K562 (cell line): ENCODE data around the gene P2RX5. TPM values are rescaled to one million over a fixed set of nuclear protein-coding genes. Genes with fewer than 3 reads are reported as not detected.

Experiments used
- ATAC-seq: fragments of 200-7000 bp; cut with Tn5 transposase; 3 replicates; pipeline ENCODE4 v1.9.1; 2020; ENCODE audit warnings: moderate library complexity
- BruUV-seq: library from RNA; stranded (reverse); fragments of 400-500 nt; replicated peaks from 2 replicates; lab custom pipeline; 2021; lab: Mats Ljungman, UMichigan
- CTCF ChIA-PET: fragments of 300-600 bp; formaldehyde crosslinking; extraction: SDS; loops from one replicate; lab custom pipeline; 2021; ENCODE audit warnings: low intra/inter-chr PET ratio; lab: Yijun Ruan, JAX
- POLR2A ChIA-PET: fragments of 300-600, 350-650 bp; sonication (Branson Sonifier 250); formaldehyde crosslinking; extraction: SDS; loops from one replicate; lab custom pipeline; 2021; ENCODE audit warnings: antibody characterized with exemption, inconsistent platforms; lab: Yijun Ruan, JAX
- DNase-seq, 4 experiments: peaks; one replicate each; pipeline versions ENCODE4 v3.0.0 to v3.0.0-alpha.2; 2011 to 2018; ENCODE audit warnings: low spot score in 3 of 4, mixed read lengths in 3 of 4; ENCODE audit errors: extremely low read depth in 1 of 4
- FAIRE-seq: peaks from 2 replicates; lab custom pipeline; 2011; peaks lifted over from hg19 to GRCh38; lab: Jason Lieb, UNC
- H2AFZ ChIP-seq: 2 replicates; pipeline ENCODE4 v1.6.0; 2011; ENCODE audit warnings: low read depth, low read length, control low read depth, inconsistent platforms
- H3K27ac ChIP-seq: fragments of 200-600 bp; 3 replicates; pipeline ENCODE4 v1.8.0; 2011; ENCODE audit warnings: low read depth, mild to moderate bottlenecking, control low read depth, inconsistent platforms, low read length, moderate library complexity, mixed read lengths; ENCODE audit errors: extremely low read depth
- H3K27me3 ChIP-seq, 2 experiments: fragments of 300-600 bp in 1 of 2; 2 replicates in 1 of 2; 3 replicates in 1 of 2; pipeline versions ENCODE4 v1.6.0 to v1.8.0; 2011; ENCODE audit warnings: inconsistent platforms in 2 of 2, low read length in 2 of 2, mild to moderate bottlenecking in 1 of 2, mixed read lengths in 1 of 2, moderate library complexity in 1 of 2; ENCODE audit not compliant: control insufficient read depth in 2 of 2, insufficient read depth in 2 of 2
- H3K36me3 ChIP-seq: fragments of 300-600 bp; 3 replicates; pipeline ENCODE4 v1.8.0; 2011; ENCODE audit warnings: mild to moderate bottlenecking, low read length, inconsistent platforms; ENCODE audit not compliant: control insufficient read depth, insufficient read depth
- H3K4me1 ChIP-seq, 2 experiments: fragments of 200-600 bp in 1 of 2; replicated peaks in 1 of 2; 2 replicates in 1 of 2; 3 replicates in 1 of 2; pipeline versions ENCODE4 v1.5.1 to v1.8.0; 2011; ENCODE audit warnings: inconsistent platforms in 2 of 2, low read length in 2 of 2, mild to moderate bottlenecking in 1 of 2, mixed read lengths in 1 of 2, moderate library complexity in 1 of 2; ENCODE audit not compliant: control insufficient read depth in 2 of 2, insufficient read depth in 2 of 2
- H3K4me2 ChIP-seq: 2 replicates; pipeline ENCODE4 v1.6.1; 2011; ENCODE audit warnings: low read length, control low read depth, inconsistent platforms, mixed read lengths; ENCODE audit not compliant: insufficient read depth
- H3K4me3 ChIP-seq: fragments of 200-600 bp; sonication (generic), shearing (Covaris generic); 2 replicates; pipeline ENCODE4 v1.5.1; 2016; ENCODE audit warnings: control low read depth, inconsistent platforms
- H3K79me2 ChIP-seq: fragments of 200-600 bp; 3 replicates; pipeline ENCODE4 v1.8.0; 2011; ENCODE audit warnings: low read length, inconsistent platforms; ENCODE audit not compliant: control insufficient read depth, insufficient read depth
- H3K9ac ChIP-seq, 2 experiments: 2 replicates each; pipeline versions ENCODE4 v1.6.0 to v1.6.1; 2011; ENCODE audit warnings: low read depth in 2 of 2, low read length in 2 of 2, control low read depth in 1 of 2, inconsistent platforms in 1 of 2, mild to moderate bottlenecking in 1 of 2, mixed read lengths in 1 of 2; ENCODE audit not compliant: insufficient read depth in 1 of 2
- H3K9me1 ChIP-seq: one replicate; pipeline ENCODE4 v1.6.0; 2011; ENCODE audit warnings: inconsistent platforms, mild to moderate bottlenecking, low read length, moderate library complexity; ENCODE audit not compliant: control insufficient read depth, insufficient read depth
- H3K9me3 ChIP-seq: replicated peaks from 2 replicates; pipeline ENCODE4 v1.5.1; 2011; ENCODE audit warnings: low read depth, low read length, inconsistent platforms; ENCODE audit not compliant: control insufficient read depth, insufficient read depth
- H4K20me1 ChIP-seq: replicated peaks from 2 replicates; pipeline ENCODE4 v1.6.1; 2011; ENCODE audit warnings: low read length, inconsistent platforms, mixed read lengths; ENCODE audit not compliant: control insufficient read depth, insufficient read depth
- MYNN ChIP-seq, 2 experiments: sonication (generic); formaldehyde crosslinking in 1 of 2; IDR thresholded peaks; 2 replicates each; pipeline versions ENCODE4 v1.5.0 to v1.6.1; 2016 to 2020; ENCODE audit warnings: antibody characterized with exemption in 1 of 2, missing genetic modification reagents in 1 of 2
- ZFP36 ChIP-seq: fragments of 150-350 bp; IDR thresholded peaks from 2 replicates; pipeline ENCODE4 v1.6.1; 2018; ENCODE audit warnings: low read length, low read depth; ENCODE audit not compliant: partially characterized antibody
- ZNF263 ChIP-seq: sonication (generic); formaldehyde crosslinking; IDR thresholded peaks from 2 replicates; pipeline ENCODE4 v1.8.0; 2022; ENCODE audit warnings: mild to moderate bottlenecking, missing genetic modification reagents, borderline replicate concordance
- WGBS: fragments of 100-300 bp; shearing (Covaris generic); methylation state at CpG from one replicate; pipeline ENCODE4 v1.1.6; 2016; ENCODE audit warnings: low coverage, mixed read lengths; ENCODE audit not compliant: insufficient coverage; ENCODE audit errors: missing lambda C conversion rate; 5-methylcytosine and 5-hydroxymethylcytosine counted together
- in situ Hi-C: fragments of 300-500 bp; cut with MboI; formaldehyde crosslinking; loops from 4 replicates; pipeline ENCODE4 v1.15.0; 2018; ENCODE audit warnings: inconsistent platforms, mixed read lengths
- intact Hi-C: fragments of 100-400 bp; cut with micrococcal nuclease; formaldehyde crosslinking; loops from 2 replicates; pipeline ENCODE4 v1.14.2; 2022
- polyA plus RNA-seq, 8 experiments: library from polyadenylated mRNA; depleted of rRNA in 4 of 8; stranded (reverse) in 5 of 8; unstranded in 3 of 8; fragments of >200 nt; fragmentation: Nextera tagmentation in 2 of 8; fragmentation: Illumina TruSeq in 1 of 8; extraction: Ambion mirVana in 2 of 8; extraction: Trizol in 1 of 8; gene quantifications; 2 replicates each; pipeline versions ENCODE4 v1.2.1 to v1.2.3, GENCODE V29; 2011 to 2014; ENCODE audit warnings: inconsistent platforms in 1 of 8, missing spikeins in 1 of 8
- total RNA-seq, 7 experiments: library from RNA; depleted of rRNA in 6 of 7; stranded (reverse); fragments of >200 nt in 6 of 7; fragmentation: Illumina TruSeq in 2 of 7; extraction: Trizol in 2 of 7; gene quantifications; 2 replicates each; pipeline versions ENCODE4 v1.2.1 to v1.2.3, GENCODE V29; 2011 to 2021; ENCODE audit warnings: low replicate concordance in 1 of 7

The P2RX5 gene
- total and polyA plus RNA-seq, 9 of the 15 experiments (the other 6 are each of a cell fraction or from before 2014, with no cell fraction given) = 0.31 to 4.0 (median 1.3) TPM

GRCh38 chr17:3679531-3680126 is 16.3 kb downstream of the P2RX5 start:
- DNase-seq = no peak
- 10% methylated on average over 8 of the region's 20 CpGs for WGBS
- no peaks in the 10 kb centered on the region for H3K9me1 ChIP-seq
- CTCF ChIA-PET = no interaction called here
- peaks cover 0 to 17% of the 10 kb centered on the region in 2 experiments; a peak in 2 of 5 replicates for H3K27me3 ChIP-seq
- no peak for FAIRE-seq
- no peak overlapping the region for H3K4me3 ChIP-seq
- POLR2A ChIA-PET = interaction anchor here (0.7 to 1.0 kb wide), 3 partner anchors 11 to 482 kb away, joined by 4 read pairs; no protein-coding TSS in a partner anchor
- H3K79me2 ChIP-seq = no peaks in the 10 kb centered on the region
- H3K27ac ChIP-seq = no peak overlapping the region
- in situ Hi-C loops (loop anchor here (5.0 kb wide), 1 partner anchor 53 kb away; no protein-coding TSS in a partner anchor), intact Hi-C loops (loop anchor here (10.0 kb wide), 1 partner anchor 635 kb away; no protein-coding TSS in a partner anchor)
- peaks cover 0 to 20% of the 10 kb centered on the region in 2 experiments; a peak in 2 of 5 replicates for H3K4me1 ChIP-seq
- no peak for ATAC-seq
- no peaks in the 10 kb centered on the region for H3K9me3 ChIP-seq
- no peak overlapping the region for H2AFZ ChIP-seq
- no peak overlapping the region for H3K9ac ChIP-seq
- no peaks in the 10 kb centered on the region for H3K36me3 ChIP-seq
- peak; percentile 91 for TF ChIP-seq ZNF263 (CRISPR knock-in tag)
- TF ChIP-seq MYNN (IDR thresholded peaks at IDR 0.05) = no peak
- no peak for TF ChIP-seq MYNN (CRISPR knock-in tag; IDR thresholded peaks at IDR 0.05)
- BruUV-seq = no TSS peak
- H4K20me1 ChIP-seq = no peaks in the 10 kb centered on the region
- H3K4me2 ChIP-seq = no peak overlapping the region

GRCh38 chr17:3678821-3679530 is 17.0 kb downstream of the P2RX5 start:
- 31% methylated on average over 17 of the region's 27 CpGs for WGBS
- Histone ChIP-seq H4K20me1 (no peaks in the 10 kb centered on the region), H3K4me2 (no peak overlapping the region), H3K4me3 (no peak overlapping the region), H2AFZ (no peak overlapping the region), H3K79me2 (no peaks in the 10 kb centered on the region)
- in situ Hi-C loops = no loop called here
- BruUV-seq = no TSS peak
- TF ChIP-seq ZNF263 (CRISPR knock-in tag) = no peak
- peak; percentile 48 for TF ChIP-seq ZFP36
- TF ChIP-seq, all 486 proteins: peak for 1
- no peak overlapping the region for H3K27ac ChIP-seq
- peaks cover 0 to 21% of the 10 kb centered on the region in 2 experiments; a peak in 2 of 5 replicates for H3K4me1 ChIP-seq
- no peak for DNase-seq
- no peaks in the 10 kb centered on the region for H3K9me3 ChIP-seq
- ChIA-PET POLR2A (interaction anchor here (0.7 to 1.0 kb wide), 2 partner anchors 10 to 483 kb away, joined by 4 read pairs; no protein-coding TSS in a partner anchor), CTCF (no interaction called here)
- H3K36me3 ChIP-seq = no peaks in the 10 kb centered on the region
- FAIRE-seq = no peak
- H3K27me3 ChIP-seq = peaks cover 0 to 17% of the 10 kb centered on the region in 2 experiments; a peak in 2 of 5 replicates
- ATAC-seq = no peak
- H3K9ac ChIP-seq = no peak overlapping the region
- H3K9me1 ChIP-seq = no peaks in the 10 kb centered on the region
- intact Hi-C loops = no loop called here
